AG08396 (cell line): ENCODE data around the gene TPT1.
"Not testable (repeated sequence)": the region's sequence is repeated elsewhere in the genome, so short reads cannot be mapped to it uniquely, and the experiment has no call there.

ENCODE experiments used
- DNase-seq: peaks from one replicate; pipeline ENCODE4 v3.0.0; 2012; ENCODE audit warnings: low spot score, mixed read lengths

The TPT1 gene

DNA sequence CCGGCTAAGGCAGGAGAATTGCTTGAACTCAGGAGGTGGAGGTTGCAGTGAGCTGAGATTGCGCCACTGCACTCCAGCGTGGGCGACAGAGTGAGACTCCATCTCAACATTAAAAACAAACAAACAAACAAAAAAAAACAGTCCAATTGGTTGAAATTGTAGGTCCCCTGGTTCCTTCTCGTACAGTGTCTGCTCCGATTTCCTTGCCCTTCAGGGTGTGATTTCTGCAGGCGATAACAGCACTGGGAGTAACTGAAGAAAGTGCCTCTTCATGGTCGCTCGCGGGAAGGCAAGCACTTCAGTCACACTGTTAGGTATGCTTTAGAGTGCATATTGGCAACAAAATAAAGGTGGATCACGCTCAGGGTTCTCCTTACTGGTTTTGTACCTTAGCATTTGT lies 39.7 kb downstream of the TPT1 start:
- DNase-seq = no peak

DNA sequence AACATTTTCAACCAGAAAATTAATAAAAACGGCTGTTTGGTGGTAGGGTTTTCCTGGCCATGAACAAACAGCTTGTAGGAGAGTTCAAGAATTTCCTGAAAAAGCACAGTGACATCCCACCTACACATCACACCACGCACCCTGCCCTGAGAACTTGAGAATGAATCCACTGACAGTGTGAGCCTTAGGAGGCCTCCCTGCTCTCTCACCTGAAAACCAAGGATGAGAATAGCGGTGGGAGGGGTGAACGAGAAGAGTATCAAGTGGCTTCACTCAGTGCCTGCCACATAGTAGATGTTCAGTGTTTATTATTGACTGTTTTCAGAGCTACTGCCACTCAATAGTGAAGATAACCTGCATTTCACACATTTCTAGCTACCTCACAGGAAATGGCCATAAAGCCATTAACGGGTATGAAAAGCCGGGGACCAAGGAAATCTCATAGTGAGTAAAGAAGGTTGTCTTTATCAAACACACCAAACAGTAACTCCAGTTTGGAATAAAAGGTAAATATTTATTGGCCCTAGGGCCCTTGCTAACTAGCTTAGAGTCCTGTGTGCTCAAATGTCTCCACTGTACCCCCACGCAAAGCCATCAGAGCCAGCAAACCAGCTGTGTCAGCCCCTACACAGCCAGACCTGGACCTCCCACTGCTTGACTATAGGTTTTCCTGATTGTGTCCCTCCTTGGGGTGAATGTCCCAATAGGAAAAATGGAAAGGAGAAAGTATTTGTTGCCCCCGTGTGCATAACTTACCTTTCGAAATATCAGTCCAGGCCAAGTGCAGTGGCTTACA lies 40.6 kb downstream of the TPT1 start:
- DNase-seq = no peak

DNA sequence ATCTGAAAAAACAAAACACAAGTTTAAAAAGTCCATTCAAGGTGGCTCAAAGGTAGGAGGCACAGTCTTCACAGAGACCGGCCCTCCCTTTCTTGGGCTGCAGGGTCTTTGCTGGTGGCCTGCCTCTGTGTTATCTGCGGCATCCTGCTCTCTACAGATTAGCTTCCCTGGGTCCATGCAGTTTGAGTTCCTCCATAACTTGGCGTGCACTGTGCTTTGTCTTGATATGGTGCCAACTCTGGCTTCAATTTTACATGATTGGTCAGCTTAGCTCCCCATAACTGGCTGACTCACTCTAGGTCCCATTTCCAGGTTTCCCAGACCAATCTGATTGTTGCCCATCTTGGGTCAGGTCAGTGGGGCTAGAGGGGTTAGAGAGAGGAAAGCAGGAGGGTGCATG lies 41.8 kb downstream of the TPT1 start:
- DNase-seq = no peak

DNA sequence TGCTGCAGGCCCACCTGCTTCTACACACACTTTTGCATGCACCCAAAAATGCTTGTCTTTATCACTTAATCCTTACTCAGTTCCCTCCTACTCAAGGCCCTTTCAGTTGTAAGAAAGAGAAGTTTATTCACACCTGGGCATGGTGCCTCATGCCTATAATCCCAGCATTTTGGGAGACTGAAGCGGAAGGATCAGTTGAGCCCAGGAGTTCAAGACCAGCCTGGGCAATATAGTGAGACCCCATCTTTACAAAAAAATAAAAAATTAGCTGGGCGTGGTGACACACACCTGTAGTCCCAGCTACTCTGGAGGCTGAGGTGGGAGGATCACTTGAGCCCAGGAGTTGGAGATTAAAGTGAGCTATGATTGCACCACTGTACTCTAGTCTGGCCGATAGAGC lies 42.4 kb downstream of the TPT1 start:
- not testable (repeated sequence) for DNase-seq

DNA sequence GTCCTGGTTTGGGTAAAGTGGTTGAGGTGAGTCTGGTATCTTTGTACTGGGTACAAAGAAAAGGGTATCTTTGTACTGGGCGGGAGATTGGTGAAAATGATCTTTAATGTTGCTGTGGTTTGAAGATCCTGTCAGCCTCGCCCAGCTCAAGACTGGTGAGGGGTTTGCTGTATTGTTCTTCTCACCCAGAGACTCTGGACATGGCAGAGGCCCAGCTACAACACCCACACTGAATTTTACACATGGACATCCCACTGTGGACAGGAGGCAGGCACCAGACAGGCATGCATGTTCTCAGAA lies 42.8 kb downstream of the TPT1 start:
- no peak for DNase-seq

DNA sequence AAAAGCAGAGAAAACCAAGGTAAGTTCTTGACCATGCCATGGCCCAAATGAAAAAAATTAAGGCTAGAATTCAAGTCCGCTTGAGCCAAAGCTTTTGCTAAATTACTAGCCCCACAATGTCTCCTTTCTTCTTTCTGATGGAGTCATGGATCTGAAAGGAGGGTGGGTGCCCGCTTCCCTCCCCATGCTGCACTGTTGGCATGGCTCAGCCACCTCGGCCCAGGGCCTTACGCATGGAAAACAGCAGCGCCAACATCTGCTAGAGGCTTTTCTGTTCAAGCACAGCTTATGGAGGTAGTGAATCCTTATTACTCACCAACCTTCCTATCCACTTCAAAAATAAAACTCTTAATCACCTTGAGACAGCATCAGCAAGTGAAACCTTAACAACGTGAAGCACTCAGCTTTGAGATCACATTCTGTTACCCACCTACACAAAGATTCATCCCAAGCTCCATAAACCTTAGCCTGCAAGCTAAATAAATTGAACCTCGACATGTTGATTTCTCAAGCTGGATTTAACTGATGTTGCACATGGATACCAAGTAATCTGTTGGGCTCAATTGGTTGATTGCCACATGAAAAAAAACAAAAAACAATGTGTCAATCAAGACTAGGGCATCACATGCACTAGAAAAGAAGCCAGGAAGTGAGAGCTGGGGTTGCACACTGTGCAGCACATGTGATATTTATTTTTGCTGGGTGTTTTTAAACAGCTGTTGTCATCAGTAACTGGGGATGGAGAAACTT lies 43.4 kb downstream of the TPT1 start:
- DNase-seq = no peak

DNA sequence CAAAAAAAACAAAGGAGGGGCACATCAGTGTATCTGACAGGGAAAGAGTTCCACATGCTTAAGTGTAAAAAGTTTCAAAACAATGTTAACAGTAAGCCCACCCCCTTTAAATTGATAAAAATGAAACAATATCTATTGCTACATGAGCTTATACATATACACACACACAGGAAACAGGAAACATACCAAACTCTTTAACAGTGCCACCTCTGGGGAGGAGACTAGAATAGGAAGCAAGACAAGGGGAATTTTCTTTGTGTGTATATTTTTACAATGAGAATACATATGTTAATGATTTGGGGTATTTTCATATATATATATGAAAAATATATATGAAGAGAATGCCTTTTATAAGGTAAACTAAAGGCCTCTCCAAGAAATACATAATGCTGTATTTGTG lies 44.7 kb downstream of the TPT1 start:
- DNase-seq = no peak

DNA sequence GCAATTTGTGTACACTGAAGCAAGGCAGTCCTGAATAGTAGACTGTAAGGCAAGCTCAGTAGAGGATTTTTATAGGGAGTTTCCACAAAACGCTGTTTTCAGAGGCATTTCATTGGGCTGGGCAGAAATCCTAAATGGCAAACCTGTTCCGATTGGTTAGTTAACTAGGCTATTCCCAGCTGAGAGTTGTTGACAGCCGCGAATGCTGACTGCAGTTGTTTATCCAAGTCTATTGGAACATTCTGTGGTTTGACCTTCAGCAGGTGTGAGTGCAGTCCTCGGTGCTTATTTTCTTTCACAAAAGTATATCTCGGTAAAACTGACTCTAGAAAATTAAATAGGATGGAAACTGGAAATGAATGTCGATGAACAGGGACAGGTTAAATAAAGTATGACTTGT lies 45.4 kb downstream of the TPT1 start:
- no peak for DNase-seq

DNA sequence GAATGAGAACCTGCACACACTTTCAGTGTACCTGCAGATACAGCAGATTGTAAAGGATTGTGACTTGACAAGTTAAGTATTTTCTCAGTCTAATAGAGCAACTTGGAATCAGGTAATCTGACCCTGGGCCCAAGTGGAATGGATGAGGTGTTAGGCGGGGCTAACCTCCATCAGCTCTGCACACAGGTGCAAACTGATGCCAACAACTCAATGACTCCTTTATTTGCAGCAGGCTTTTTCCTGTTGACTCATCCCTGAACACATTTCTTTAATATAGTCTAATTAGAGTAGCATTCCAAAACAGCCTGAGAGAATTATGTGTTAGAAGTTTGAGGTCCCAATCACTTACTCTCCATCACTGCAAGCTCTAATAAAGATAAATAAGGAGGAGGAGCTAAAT lies 48.8 kb downstream of the TPT1 start:
- DNase-seq = no peak

DNA sequence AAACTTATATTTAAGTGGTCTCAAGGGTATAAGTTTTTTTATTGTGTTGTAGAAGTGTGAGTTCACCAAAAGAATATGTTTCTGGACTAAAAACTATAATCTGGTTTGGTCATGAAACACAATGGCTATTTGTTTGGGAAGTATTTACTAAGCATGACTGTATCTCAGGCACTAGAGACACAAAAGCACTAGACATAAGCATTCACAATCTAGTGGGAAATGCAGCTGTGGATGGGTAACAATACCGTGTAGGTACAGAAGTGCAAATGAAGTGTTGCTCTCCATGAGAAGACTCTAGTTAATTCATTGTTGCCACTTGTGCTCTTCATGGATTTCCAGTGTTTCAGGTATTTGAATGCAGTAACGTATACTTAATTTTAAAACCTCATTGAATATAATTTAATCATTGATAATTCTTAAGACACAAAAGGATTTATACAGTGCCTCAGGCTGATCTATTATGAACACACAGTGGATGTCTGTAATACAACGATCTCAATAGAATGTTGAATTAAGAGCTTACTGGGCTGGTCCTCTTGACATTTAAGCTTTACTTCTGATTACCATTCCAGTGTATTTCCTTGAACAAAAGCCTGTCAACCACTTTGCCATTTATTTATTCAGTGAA lies 50.9 kb downstream of the TPT1 start:
- DNase-seq = no peak
